Right atrium auricular region (tissue), 2 donors: Measurements from ENCODE around the gene VPS26B. TPM values are rescaled to one million over a fixed set of nuclear protein-coding genes. Genes with fewer than 3 reads are reported as not detected.

Experiments used
- DNase-seq: peaks from one replicate; pipeline ENCODE4 v3.0.0-alpha.2; 2019; ENCODE audit warnings: low spot score
- H3K27ac ChIP-seq, 2 donors: fragments of 200-600 bp; sonication (generic); 1 replicate in 1 of 2; 2 replicates in 1 of 2; pipeline ENCODE4 v1.5.1; 2016 to 2019
- H3K27me3 ChIP-seq, 2 donors: fragments of 200-600 bp; sonication (generic); one replicate each; pipeline versions ENCODE4 v1.5.1 to v1.6.0; 2017 to 2019
- H3K36me3 ChIP-seq: fragments of 200-600 bp; sonication (generic); one replicate; pipeline ENCODE4 v1.5.1; 2016
- H3K4me1 ChIP-seq, 2 donors: fragments of 200-600 bp; sonication (generic); one replicate each; pipeline versions ENCODE4 v1.5.1 to v1.6.0; 2017 to 2019
- H3K4me3 ChIP-seq, 2 donors: fragments of 200-600 bp; sonication (generic); 1 replicate in 1 of 2; 2 replicates in 1 of 2; pipeline ENCODE4 v1.5.1; 2017 to 2019; ENCODE audit warnings: mild to moderate bottlenecking in 1 of 2, moderate library complexity in 1 of 2
- H3K9me3 ChIP-seq, 2 donors: fragments of 200-600 bp; sonication (generic); one replicate each; pipeline ENCODE4 v1.5.1; 2019
- CTCF ChIP-seq, 2 donors: fragments of 200-600 bp; sonication (generic); IDR thresholded peaks; one replicate each; pipeline ENCODE4 v1.5.1; 2019; ENCODE audit warnings: antibody characterized with exemption in 2 of 2
- total RNA-seq, 2 donors: library from RNA; depleted of rRNA; stranded (reverse); fragments of >200 nt; gene quantifications; one replicate each; pipeline ENCODE4 v1.1.0, GENCODE V29; 2016

Gene VPS26B
- total RNA-seq, 2 donors from 2014 or later = 24.9 to 25.1 TPM

- H3K36me3 ChIP-seq = no peaks in the 10 kb centered on the region
- H3K27me3 ChIP-seq = no peaks in the 10 kb centered on the region
- no peak overlapping the region for H3K27ac ChIP-seq
- no peaks in the 10 kb centered on the region for H3K4me1 ChIP-seq
- peak; percentile 57 for DNase-seq
- no peaks in the 10 kb centered on the region for H3K9me3 ChIP-seq
- no peak for TF ChIP-seq CTCF (IDR thresholded peaks at IDR 0.05)
- no peak overlapping the region for H3K4me3 ChIP-seq
These were observed 65.3 kb downstream of the VPS26B start for GRCh38 chr11:134289789-134290188.

DNA sequence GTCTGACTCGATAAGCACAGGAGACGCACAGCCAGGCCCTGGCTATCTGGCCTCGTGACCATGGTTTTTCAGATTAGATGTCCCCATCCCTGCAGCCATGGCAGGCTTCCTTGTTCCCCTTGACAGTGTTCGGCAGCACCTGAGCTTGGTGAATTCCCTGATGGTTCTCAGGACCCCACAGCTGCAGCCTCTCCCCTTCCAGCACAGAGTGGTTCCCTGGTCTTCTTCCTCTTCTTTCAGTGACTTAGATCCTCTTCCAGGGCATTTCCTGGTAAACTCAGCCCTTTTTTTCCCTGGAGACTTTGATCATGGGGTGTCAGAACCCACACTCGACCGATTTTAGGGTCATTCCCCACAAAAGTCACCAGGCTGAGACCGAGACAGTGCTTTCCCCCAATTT is 66.2 kb downstream of the VPS26B start:
- no peak overlapping the region for H3K4me3 ChIP-seq
- TF ChIP-seq CTCF (IDR thresholded peaks at IDR 0.05) = no peak
- H3K4me1 ChIP-seq = no peaks in the 10 kb centered on the region
- no peaks in the 10 kb centered on the region for H3K9me3 ChIP-seq
- no peaks in the 10 kb centered on the region for H3K27me3 ChIP-seq
- H3K36me3 ChIP-seq = no peaks in the 10 kb centered on the region
- peak; percentile 47 for DNase-seq
- no peak overlapping the region for H3K27ac ChIP-seq

- DNase-seq = no peak
- Histone ChIP-seq H3K36me3 (no peaks in the 10 kb centered on the region), H3K4me3 (no peak overlapping the region), H3K27ac (no peak overlapping the region), H3K9me3 (no peaks in the 10 kb centered on the region), H3K4me1 (no peaks in the 10 kb centered on the region), H3K27me3 (no peaks in the 10 kb centered on the region)
- TF ChIP-seq CTCF (IDR thresholded peaks at IDR 0.05) = no peak
These were observed 66.7 kb downstream of the VPS26B start for GRCh38 chr11:134291196-134291595.

- no peak for TF ChIP-seq CTCF (IDR thresholded peaks at IDR 0.05)
- DNase-seq = peak; percentile 32
- Histone ChIP-seq H3K4me3 (no peak overlapping the region), H3K27me3 (no peaks in the 10 kb centered on the region), H3K9me3 (no peaks in the 10 kb centered on the region), H3K4me1 (no peaks in the 10 kb centered on the region), H3K27ac (no peak overlapping the region), H3K36me3 (no peaks in the 10 kb centered on the region)
These were observed 68.2 kb downstream of the VPS26B start for GRCh38 chr11:134292661-134293060.

- H3K9me3 ChIP-seq = no peaks in the 10 kb centered on the region
These were observed 68.9 kb downstream of the VPS26B start for GRCh38 chr11:134293119-134294113.

More at GRCh38 chr11:134293119-134294113, 68.9 kb downstream of the VPS26B start:
- Histone ChIP-seq H3K27ac (no peak overlapping the region), H3K4me3 (no peak overlapping the region), H3K36me3 (no peaks in the 10 kb centered on the region), H3K4me1 (no peaks in the 10 kb centered on the region), H3K27me3 (no peaks in the 10 kb centered on the region)
- TF ChIP-seq CTCF (IDR thresholded peaks at IDR 0.05) = no peak
- DNase-seq = peak; percentile 30
